ENCODE measurements around the gene RNF115. TPM values are rescaled to one million over a fixed set of nuclear protein-coding genes. Genes with fewer than 3 reads are reported as not detected.

The RNF115 gene
- total RNA-seq, 1 experiment from 2014 or later, result 11.0 TPM

- Histone ChIP-seq H4K5ac (ENCODE audit: insufficient read length, low read depth, low read length) (no peak overlapping the region), H3T11ph (ENCODE audit: low read length) (no peak overlapping the region), H2BK120ac (ENCODE audit: low read depth, low read length, poor library complexity, severe bottlenecking) (no peak overlapping the region), H2AFZ (ENCODE audit: low read length) (no peak overlapping the region), H2BK15ac (ENCODE audit: low read depth, low read length) (no peak overlapping the region), H3K18ac (ENCODE audit: insufficient read length, low read depth, low read length) (no peak overlapping the region), H3K4ac (ENCODE audit: low read depth, low read length) (no peak overlapping the region), H3K79me2 (ENCODE audit: insufficient read depth, low read length) (no peaks in the 10 kb centered on the region), H4K91ac (ENCODE audit: insufficient read length, low read depth, low read length) (no peak overlapping the region), H2AK5ac (ENCODE audit: insufficient read length, low read length) (no peak overlapping the region), H3K23ac (ENCODE audit: insufficient read length, low read depth, low read length) (no peak overlapping the region), H3K27me3 (ENCODE audit: insufficient read depth, low read length) (no peaks in the 10 kb centered on the region), H3K79me1 (ENCODE audit: insufficient read depth, low read depth, low read length, poor library complexity, severe bottlenecking) (no peaks in the 10 kb centered on the region), H3K9ac (ENCODE audit: extremely low read depth, insufficient read length, low read length) (no peak overlapping the region), H3K9me3 (ENCODE audit: control insufficient read depth, low read depth, low read length) (no peaks in the 10 kb centered on the region), H2BK12ac (ENCODE audit: insufficient read length, low read depth, low read length) (no peak overlapping the region), H4K20me1 (ENCODE audit: control insufficient read depth, insufficient read depth, insufficient read length) (no peaks in the 10 kb centered on the region), H3K4me2 (ENCODE audit: insufficient read depth, insufficient read length, low read length) (no peak overlapping the region), H2BK5ac (ENCODE audit: insufficient read length, low read length) (no peak overlapping the region), H3K56ac (ENCODE audit: insufficient read length, low read depth, low read length) (no peak overlapping the region), H3K4me1 (ENCODE audit: insufficient read depth, low read length) (0 out of 2 replicates have a peak, but pooled peaks cover 2% of the 10 kb centered on the region), H3K23me2 (ENCODE audit: insufficient read length, low read depth, low read length, poor library complexity, severe bottlenecking) (no peaks in the 10 kb centered on the region), H3K14ac (ENCODE audit: insufficient read depth, low read length) (no peak overlapping the region), H4K8ac (replicated peaks; ENCODE audit: insufficient read length, low read depth, low read length) (no peak overlapping the region), H3K27ac (ENCODE audit: insufficient read length, low read depth, low read length) (no peak overlapping the region), H2BK20ac (ENCODE audit: low read depth, low read length, poor library complexity, severe bottlenecking) (no peak overlapping the region)
- Mint-ChIP-seq H3K4me1 (peaks cover 12 to 17% of the 10 kb centered on the region in 2 experiments), H3K4me3 (no peak overlapping the region), H3K9me3 (no peaks in the 10 kb centered on the region), H3K36me3 (ENCODE audit: insufficient read depth in 1 of 3, low read depth in 3 of 3) (no peaks in the 10 kb centered on the region), H3K27ac (no peak overlapping the region), H3K27me3 (ENCODE audit: low read depth) (peaks cover 12% of the 10 kb centered on the region)
- no CpG with 5 or more reads among the region's 11 CpGs for WGBS (ENCODE audit: extremely low coverage, insufficient read length, low lambda C conversion rate)
- TF ChIP-seq, protein P1, sequence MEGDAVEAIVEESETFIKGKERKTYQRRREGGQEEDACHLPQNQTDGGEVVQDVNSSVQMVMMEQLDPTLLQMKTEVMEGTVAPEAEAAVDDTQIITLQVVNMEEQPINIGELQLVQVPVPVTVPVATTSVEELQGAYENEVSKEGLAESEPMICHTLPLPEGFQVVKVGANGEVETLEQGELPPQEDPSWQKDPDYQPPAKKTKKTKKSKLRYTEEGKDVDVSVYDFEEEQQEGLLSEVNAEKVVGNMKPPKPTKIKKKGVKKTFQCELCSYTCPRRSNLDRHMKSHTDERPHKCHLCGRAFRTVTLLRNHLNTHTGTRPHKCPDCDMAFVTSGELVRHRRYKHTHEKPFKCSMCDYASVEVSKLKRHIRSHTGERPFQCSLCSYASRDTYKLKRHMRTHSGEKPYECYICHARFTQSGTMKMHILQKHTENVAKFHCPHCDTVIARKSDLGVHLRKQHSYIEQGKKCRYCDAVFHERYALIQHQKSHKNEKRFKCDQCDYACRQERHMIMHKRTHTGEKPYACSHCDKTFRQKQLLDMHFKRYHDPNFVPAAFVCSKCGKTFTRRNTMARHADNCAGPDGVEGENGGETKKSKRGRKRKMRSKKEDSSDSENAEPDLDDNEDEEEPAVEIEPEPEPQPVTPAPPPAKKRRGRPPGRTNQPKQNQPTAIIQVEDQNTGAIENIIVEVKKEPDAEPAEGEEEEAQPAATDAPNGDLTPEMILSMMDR (conservative IDR thresholded peaks at IDR 0.05), result no peak
- DNase-seq, result no peak
Observed at GRCh38 chr1:145692785-145693443, 131.0 kb downstream of the RNF115 start.
